Liver (tissue), 9 donors: ENCODE results near the gene CES2. TPM values are rescaled to one million over a fixed set of nuclear protein-coding genes. Genes with fewer than 3 reads are reported as not detected.

Experiments used
- DNase-seq: peaks from one replicate; pipeline ENCODE4 v3.0.0-alpha.2; 2017; ENCODE audit warnings: low spot score
- H3K27ac ChIP-seq, 2 donors: one replicate each; pipeline ENCODE4 v1.7.0; 2013; ENCODE audit warnings: inconsistent platforms in 2 of 2, low read length in 2 of 2, control low read depth in 1 of 2, low read depth in 1 of 2, mild to moderate bottlenecking in 1 of 2
- H3K27me3 ChIP-seq, 4 donors: one replicate each; pipeline versions ENCODE4 v1.6.1 to v1.7.0; 2013; ENCODE audit warnings: low read length in 3 of 4, inconsistent platforms in 1 of 4, mild to moderate bottlenecking in 1 of 4, moderate library complexity in 1 of 4; ENCODE audit not compliant: control insufficient read depth in 4 of 4, insufficient read depth in 4 of 4
- H3K36me3 ChIP-seq, 4 donors: one replicate each; pipeline versions ENCODE4 v1.6.1 to v1.7.0; 2013; ENCODE audit warnings: low read length in 3 of 4, mild to moderate bottlenecking in 3 of 4, low read depth in 1 of 4, moderate library complexity in 1 of 4; ENCODE audit not compliant: control insufficient read depth in 4 of 4, insufficient read depth in 3 of 4
- H3K4me1 ChIP-seq, 4 donors: one replicate each; pipeline versions ENCODE4 v1.6.1 to v1.7.0; 2013; ENCODE audit warnings: low read length in 3 of 4, mild to moderate bottlenecking in 3 of 4, moderate library complexity in 1 of 4; ENCODE audit not compliant: control insufficient read depth in 4 of 4, insufficient read depth in 4 of 4
- H3K4me3 ChIP-seq, 3 donors: one replicate each; pipeline versions ENCODE4 v1.6.1 to v1.7.0; 2013; ENCODE audit warnings: low read length in 3 of 3, control low read depth in 1 of 3, low read depth in 1 of 3, mild to moderate bottlenecking in 1 of 3
- H3K9ac ChIP-seq, 2 donors: one replicate each; pipeline ENCODE4 v1.7.0; 2013; ENCODE audit warnings: low read length in 2 of 2, mild to moderate bottlenecking in 2 of 2, moderate library complexity in 2 of 2, control low read depth in 1 of 2, low read depth in 1 of 2
- H3K9me3 ChIP-seq, 4 donors: one replicate each; pipeline versions ENCODE4 v1.6.1 to v1.7.0; 2013; ENCODE audit warnings: low read length in 3 of 4; ENCODE audit not compliant: control insufficient read depth in 4 of 4
- EGR1 ChIP-seq, 2 donors: IDR thresholded peaks; 2 replicates each; pipeline ENCODE4 v1.6.1; 2016 to 2018; ENCODE audit warnings: antibody characterized with exemption in 2 of 2, low read depth in 2 of 2
- FOXA1 ChIP-seq: IDR thresholded peaks from 2 replicates; pipeline ENCODE4 v1.6.1; 2016; ENCODE audit warnings: antibody characterized with exemption
- FOXA2 ChIP-seq: IDR thresholded peaks from 2 replicates; pipeline ENCODE4 v1.6.1; 2016; ENCODE audit warnings: antibody characterized with exemption
- GABPA ChIP-seq, 2 donors: IDR thresholded peaks in 1 of 2; conservative IDR thresholded peaks in 1 of 2; 2 replicates each; pipeline ENCODE4 v1.6.1; 2016; ENCODE audit warnings: antibody characterized with exemption in 2 of 2, mild to moderate bottlenecking in 1 of 2, moderate library complexity in 1 of 2
- HNF4A ChIP-seq, 2 donors: conservative IDR thresholded peaks; 2 replicates each; pipeline ENCODE4 v1.6.1; 2016; ENCODE audit warnings: antibody characterized with exemption in 2 of 2, mild to moderate bottlenecking in 2 of 2
- HNF4G ChIP-seq: IDR thresholded peaks from 2 replicates; pipeline ENCODE4 v1.6.1; 2016; ENCODE audit warnings: antibody characterized with exemption
- JUND ChIP-seq, 2 donors: IDR thresholded peaks; 2 replicates each; pipeline ENCODE4 v1.6.1; 2016; ENCODE audit warnings: antibody characterized with exemption in 2 of 2
- NR2F2 ChIP-seq: IDR thresholded peaks from 2 replicates; pipeline ENCODE4 v1.6.1; 2016; ENCODE audit warnings: antibody characterized with exemption
- RAD21 ChIP-seq, 2 donors: IDR thresholded peaks; 2 replicates each; pipeline ENCODE4 v1.6.1; 2016; ENCODE audit warnings: antibody characterized with exemption in 2 of 2, mild to moderate bottlenecking in 2 of 2
- RXRA ChIP-seq, 2 donors: IDR thresholded peaks; 2 replicates each; pipeline ENCODE4 v1.6.1; 2017 to 2018; ENCODE audit warnings: antibody characterized with exemption in 2 of 2, mild to moderate bottlenecking in 1 of 2
- SP1 ChIP-seq: IDR thresholded peaks from 2 replicates; pipeline ENCODE4 v1.6.1; 2018; ENCODE audit warnings: antibody characterized with exemption, mild to moderate bottlenecking
- TAF1 ChIP-seq: conservative IDR thresholded peaks from 2 replicates; pipeline ENCODE4 v1.6.1; 2016; ENCODE audit warnings: antibody characterized with exemption, mild to moderate bottlenecking
- WGBS: extraction: QIAGEN DNeasy Blood & Tissue Kit; methylation state at CpG from one replicate; pipeline ENCODE4 v1.1.7; 2013; 5-methylcytosine and 5-hydroxymethylcytosine counted together
- polyA plus RNA-seq, 2 donors: library from polyadenylated mRNA; stranded (reverse) in 1 of 2; unstranded in 1 of 2; fragments of 200-250 nt in 1 of 2; fragments of >200 nt in 1 of 2; fragmentation: Nextera tagmentation in 1 of 2; extraction: Ambion mirVana in 1 of 2; gene quantifications; one replicate each; pipeline versions ENCODE4 v1.2.1 to v1.2.3, GENCODE V29; 2013 to 2015
- total RNA-seq, 2 donors: library from RNA; depleted of rRNA; stranded (reverse); fragments of >200 nt; gene quantifications; one replicate each; pipeline ENCODE4 v1.2.3, GENCODE V29; 2014
- TF ChIP-seq, protein P1 (sequence below): IDR thresholded peaks from 2 replicates; pipeline ENCODE4 v1.6.1; 2016; ENCODE audit warnings: antibody characterized with exemption
- TF ChIP-seq, protein P2 (sequence below): IDR thresholded peaks from 2 replicates; pipeline ENCODE4 v1.6.1; 2016; ENCODE audit warnings: antibody characterized with exemption
- TF ChIP-seq, protein P3 (sequence below): IDR thresholded peaks from 2 replicates; pipeline ENCODE4 v1.6.1; 2016; ENCODE audit warnings: antibody characterized with exemption
- TF ChIP-seq, protein P4 (sequence below): fragments of 150-350 bp; IDR thresholded peaks from 2 replicates; pipeline ENCODE4 v1.5.1; 2017; ENCODE audit warnings: improper control_type of control experiment, low read depth, low read length; ENCODE audit not compliant: missing input control
- donor health status: healthy.
- donor health status: healthy.
- donor health status: healthy.
- donor health status: healthy.
- donor health status: healthy.

CES2 gene
- total and polyA plus RNA-seq, 4 donors = 21.2 to 200 (median 182) TPM

DNA sequence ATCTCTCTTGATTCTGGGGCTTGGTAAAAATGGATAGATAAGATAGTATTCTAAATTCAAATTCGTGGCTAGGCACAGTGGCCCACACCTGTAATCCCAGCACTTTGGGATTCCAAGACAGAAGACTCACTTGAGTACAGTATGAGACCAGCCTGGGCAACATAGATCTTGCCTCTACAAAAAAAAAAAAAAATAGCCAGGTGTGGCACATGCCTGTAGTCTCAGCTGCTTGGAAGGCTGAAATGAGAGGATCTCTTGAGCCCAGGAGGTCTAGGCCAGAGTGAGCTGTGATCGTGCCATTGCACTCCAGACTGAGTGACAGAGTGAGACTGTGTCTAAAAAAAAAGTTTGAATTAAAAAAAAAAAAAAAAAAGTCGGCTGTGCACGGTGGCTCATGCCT, 45.7 kb upstream of the CES2 start:
- Histone ChIP-seq H3K9ac (no peak overlapping the region), H3K4me1 (peaks cover 5 to 17% (median 8%) of the 10 kb centered on the region in 4 donors)

DNA sequence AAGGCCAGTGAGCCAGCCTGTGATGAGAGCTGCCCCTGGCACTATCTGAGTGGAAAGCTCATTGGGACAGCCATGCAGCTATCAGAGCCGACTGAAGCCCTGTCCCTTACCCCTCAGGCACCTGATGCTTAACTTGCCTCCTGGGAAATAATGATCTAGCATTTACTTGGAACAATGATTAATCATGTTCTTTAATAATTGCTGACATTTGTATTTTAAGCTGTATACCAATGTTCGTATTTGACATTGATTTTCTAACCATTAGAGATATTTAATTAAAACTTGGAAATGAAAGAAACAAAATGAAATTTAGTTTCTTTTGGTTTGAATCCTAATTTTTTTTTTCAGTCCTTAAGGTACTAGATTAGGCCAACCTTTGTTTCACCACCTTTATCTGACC, 44.5 kb upstream of the CES2 start:
- Histone ChIP-seq H3K4me1 (peaks cover 5 to 17% (median 8%) of the 10 kb centered on the region in 4 donors), H3K4me3 (no peak overlapping the region), H3K9me3 (no peaks in the 10 kb centered on the region), H3K27ac (no peak overlapping the region), H3K36me3 (peaks cover 0 to 10% (median 4%) of the 10 kb centered on the region in 4 donors), H3K27me3 (no peaks in the 10 kb centered on the region), H3K9ac (no peak overlapping the region)
- DNase-seq = no peak
- TF ChIP-seq JUND (IDR thresholded peaks at IDR 0.05) (no peak), GABPA (IDR thresholded peaks at IDR 0.05 in 1 of 2, conservative IDR thresholded peaks at IDR 0.05 in 1 of 2) (no peak)
- TF ChIP-seq, protein P1, sequence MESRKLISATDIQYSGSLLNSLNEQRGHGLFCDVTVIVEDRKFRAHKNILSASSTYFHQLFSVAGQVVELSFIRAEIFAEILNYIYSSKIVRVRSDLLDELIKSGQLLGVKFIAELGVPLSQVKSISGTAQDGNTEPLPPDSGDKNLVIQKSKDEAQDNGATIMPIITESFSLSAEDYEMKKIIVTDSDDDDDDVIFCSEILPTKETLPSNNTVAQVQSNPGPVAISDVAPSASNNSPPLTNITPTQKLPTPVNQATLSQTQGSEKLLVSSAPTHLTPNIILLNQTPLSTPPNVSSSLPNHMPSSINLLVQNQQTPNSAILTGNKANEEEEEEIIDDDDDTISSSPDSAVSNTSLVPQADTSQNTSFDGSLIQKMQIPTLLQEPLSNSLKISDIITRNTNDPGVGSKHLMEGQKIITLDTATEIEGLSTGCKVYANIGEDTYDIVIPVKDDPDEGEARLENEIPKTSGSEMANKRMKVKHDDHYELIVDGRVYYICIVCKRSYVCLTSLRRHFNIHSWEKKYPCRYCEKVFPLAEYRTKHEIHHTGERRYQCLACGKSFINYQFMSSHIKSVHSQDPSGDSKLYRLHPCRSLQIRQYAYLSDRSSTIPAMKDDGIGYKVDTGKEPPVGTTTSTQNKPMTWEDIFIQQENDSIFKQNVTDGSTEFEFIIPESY = no peak
- 66% methylated on average over 2 of the region's 2 CpGs for WGBS

More for the DNA sequence above, 45.7 kb upstream of the CES2 start:
- TF ChIP-seq, protein P2, sequence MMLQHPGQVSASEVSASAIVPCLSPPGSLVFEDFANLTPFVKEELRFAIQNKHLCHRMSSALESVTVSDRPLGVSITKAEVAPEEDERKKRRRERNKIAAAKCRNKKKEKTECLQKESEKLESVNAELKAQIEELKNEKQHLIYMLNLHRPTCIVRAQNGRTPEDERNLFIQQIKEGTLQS = no peak
- H3K27ac ChIP-seq = no peak overlapping the region
- H3K36me3 ChIP-seq = peaks cover 4 to 22% (median 13%) of the 10 kb centered on the region in 4 donors
- H3K9me3 ChIP-seq = no peaks in the 10 kb centered on the region
- no peaks in the 10 kb centered on the region for H3K27me3 ChIP-seq
- DNase-seq = no peak
- H3K4me3 ChIP-seq = no peak overlapping the region
- WGBS = 59% methylated on average over 4 of the region's 4 CpGs

DNA sequence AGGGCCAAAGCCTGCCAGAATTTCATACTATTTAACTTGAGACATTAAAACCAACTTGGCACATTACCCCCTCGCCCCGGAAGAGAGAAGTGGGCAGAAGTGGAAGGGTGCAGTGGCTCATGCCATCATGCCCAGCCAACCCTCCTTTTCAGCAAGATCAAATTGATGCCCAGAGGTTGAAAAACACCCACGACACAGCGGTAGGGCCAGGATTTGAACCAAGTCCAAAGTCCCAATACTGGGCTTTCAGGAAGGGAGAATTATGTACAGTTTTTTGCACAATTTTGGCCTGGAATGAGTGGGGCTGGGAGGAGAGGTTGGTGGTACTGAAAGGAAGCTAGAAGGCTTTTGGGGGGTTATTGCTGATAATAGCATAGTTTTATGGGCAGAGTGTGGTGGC, 44.0 kb upstream of the CES2 start:
- Histone ChIP-seq H3K4me3 (no peak overlapping the region), H3K27me3 (no peaks in the 10 kb centered on the region), H3K4me1 (peaks cover 5 to 17% (median 8%) of the 10 kb centered on the region in 4 donors), H3K9ac (no peak overlapping the region), H3K36me3 (peaks cover 0 to 5% (median 3%) of the 10 kb centered on the region in 4 donors), H3K9me3 (no peaks in the 10 kb centered on the region), H3K27ac (no peak overlapping the region)
- peak; percentile 79 for TF ChIP-seq SP1
- TF ChIP-seq RXRA (IDR thresholded peaks at IDR 0.05) = peak in 1 of 2 donors; percentile 18
- TF ChIP-seq, protein P2 = no peak
- peak; percentile 92 to 93 for TF ChIP-seq HNF4A (conservative IDR thresholded peaks at IDR 0.05)
- TF ChIP-seq, protein P3, sequence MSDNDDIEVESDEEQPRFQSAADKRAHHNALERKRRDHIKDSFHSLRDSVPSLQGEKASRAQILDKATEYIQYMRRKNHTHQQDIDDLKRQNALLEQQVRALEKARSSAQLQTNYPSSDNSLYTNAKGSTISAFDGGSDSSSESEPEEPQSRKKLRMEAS = no peak
- TF ChIP-seq HNF4G = peak; percentile 61
- TF ChIP-seq NR2F2 = no peak
- DNase-seq = no peak
- 49% methylated on average over 4 of the region's 4 CpGs for WGBS

DNA sequence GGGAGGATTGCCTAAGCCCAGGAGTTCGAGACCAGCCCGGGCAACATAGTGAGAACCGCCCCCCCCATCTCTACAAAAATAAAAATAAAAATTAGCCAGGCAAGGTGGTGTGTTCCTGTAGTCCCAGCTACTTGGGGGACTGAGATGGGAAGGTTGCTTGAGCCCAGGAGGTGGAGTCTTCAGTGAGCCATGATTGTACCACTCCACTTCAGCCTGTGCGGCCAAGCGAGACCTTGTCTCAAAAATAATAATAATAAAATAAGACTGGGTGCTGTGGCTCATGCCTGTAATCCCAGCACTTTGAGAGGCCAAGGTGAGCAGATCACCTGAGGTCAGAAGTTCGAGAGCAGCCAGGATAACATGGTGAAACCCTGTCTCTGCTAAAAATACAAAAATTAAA, 43.5 kb upstream of the CES2 start:
- 95% methylated on average over 6 of the region's 6 CpGs for WGBS
- H3K4me1 ChIP-seq = peaks cover 5 to 17% (median 8%) of the 10 kb centered on the region in 4 donors
- H3K27me3 ChIP-seq = no peaks in the 10 kb centered on the region
- DNase-seq = no peak
- H3K4me3 ChIP-seq = no peak overlapping the region
- no peak overlapping the region for H3K9ac ChIP-seq
- no peak overlapping the region for H3K27ac ChIP-seq
- H3K9me3 ChIP-seq = no peaks in the 10 kb centered on the region
- H3K36me3 ChIP-seq = peaks cover 0 to under 1% (median 0%) of the 10 kb centered on the region in 4 donors
- TF ChIP-seq, protein P3 = no peak
- TF ChIP-seq RXRA (IDR thresholded peaks at IDR 0.05) (no peak), FOXA1 (no peak), GABPA (IDR thresholded peaks at IDR 0.05 in 1 of 2, conservative IDR thresholded peaks at IDR 0.05 in 1 of 2) (no peak), FOXA2 (no peak), EGR1 (IDR thresholded peaks at IDR 0.05; ENCODE audit: low read depth in 2 of 2) (no peak), HNF4G (no peak), SP1 (no peak), RAD21 (IDR thresholded peaks at IDR 0.05) (no peak), NR2F2 (no peak), TAF1 (no peak)
- TF ChIP-seq, protein P2 = no peak
- TF ChIP-seq, protein P4, sequence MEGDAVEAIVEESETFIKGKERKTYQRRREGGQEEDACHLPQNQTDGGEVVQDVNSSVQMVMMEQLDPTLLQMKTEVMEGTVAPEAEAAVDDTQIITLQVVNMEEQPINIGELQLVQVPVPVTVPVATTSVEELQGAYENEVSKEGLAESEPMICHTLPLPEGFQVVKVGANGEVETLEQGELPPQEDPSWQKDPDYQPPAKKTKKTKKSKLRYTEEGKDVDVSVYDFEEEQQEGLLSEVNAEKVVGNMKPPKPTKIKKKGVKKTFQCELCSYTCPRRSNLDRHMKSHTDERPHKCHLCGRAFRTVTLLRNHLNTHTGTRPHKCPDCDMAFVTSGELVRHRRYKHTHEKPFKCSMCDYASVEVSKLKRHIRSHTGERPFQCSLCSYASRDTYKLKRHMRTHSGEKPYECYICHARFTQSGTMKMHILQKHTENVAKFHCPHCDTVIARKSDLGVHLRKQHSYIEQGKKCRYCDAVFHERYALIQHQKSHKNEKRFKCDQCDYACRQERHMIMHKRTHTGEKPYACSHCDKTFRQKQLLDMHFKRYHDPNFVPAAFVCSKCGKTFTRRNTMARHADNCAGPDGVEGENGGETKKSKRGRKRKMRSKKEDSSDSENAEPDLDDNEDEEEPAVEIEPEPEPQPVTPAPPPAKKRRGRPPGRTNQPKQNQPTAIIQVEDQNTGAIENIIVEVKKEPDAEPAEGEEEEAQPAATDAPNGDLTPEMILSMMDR = no peak
